ENCODE measurements around the gene ADCK1.

The ADCK1 gene

DNA sequence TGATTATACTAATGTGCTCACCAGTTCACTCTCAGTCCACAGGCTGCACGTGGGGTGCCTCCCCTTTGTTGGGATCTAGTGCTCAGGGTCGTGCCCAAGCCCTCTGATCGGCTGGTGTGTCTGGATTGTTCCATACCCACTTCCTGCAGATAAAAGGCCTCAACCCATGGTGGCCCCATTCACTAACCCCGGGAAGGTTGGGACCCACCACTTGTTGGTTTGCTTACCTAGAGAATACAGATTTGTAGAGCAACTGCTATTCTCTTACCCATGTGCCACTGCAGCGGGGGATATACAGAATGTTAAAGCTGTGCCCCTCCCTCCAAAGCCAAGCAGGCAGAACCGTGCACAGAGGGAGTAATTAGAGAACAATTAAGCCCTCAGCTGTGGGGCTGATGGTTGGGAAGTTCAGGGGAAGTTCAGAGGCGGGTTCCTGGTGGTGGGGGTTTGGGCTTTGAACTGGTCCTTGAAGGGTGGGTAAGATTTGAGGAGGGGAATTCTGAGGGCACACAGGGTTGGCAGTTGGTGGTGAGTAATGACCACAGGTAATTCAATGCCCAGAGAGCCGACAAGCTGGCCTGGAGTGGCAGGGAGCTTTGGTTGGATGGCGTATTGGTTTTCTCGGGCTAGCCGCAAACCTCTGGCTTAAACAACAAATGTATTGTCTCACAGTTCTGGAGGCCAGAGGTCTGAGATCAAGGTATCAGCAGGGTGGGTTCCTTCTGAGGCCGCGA is 68.8 kb downstream of the ADCK1 start:
- H3K4me3 ChIP-seq (ENCODE audit: low read length), result no peak overlapping the region

GRCh38 chr14:77869340-77869739 is 69.4 kb downstream of the ADCK1 start:
- no peaks in the 10 kb centered on the region for H3K9me3 ChIP-seq (replicated peaks; ENCODE audit: low read length)

More for the DNA sequence above, 68.8 kb downstream of the ADCK1 start:
- Histone ChIP-seq H3K4me1 (ENCODE audit: control insufficient read depth, insufficient read depth, low read length) (no peaks in the 10 kb centered on the region), H3K9ac (ENCODE audit: low read depth, low read length) (no peak overlapping the region), H3K36me3 (ENCODE audit: insufficient read depth, low read length) (no peaks in the 10 kb centered on the region), H3K4me2 (ENCODE audit: low read length) (no peak overlapping the region), H3K27me3 (ENCODE audit: control insufficient read depth, insufficient read depth, low read length) (no peaks in the 10 kb centered on the region), H3K9me3 (replicated peaks; ENCODE audit: low read length) (no peaks in the 10 kb centered on the region)

DNA sequence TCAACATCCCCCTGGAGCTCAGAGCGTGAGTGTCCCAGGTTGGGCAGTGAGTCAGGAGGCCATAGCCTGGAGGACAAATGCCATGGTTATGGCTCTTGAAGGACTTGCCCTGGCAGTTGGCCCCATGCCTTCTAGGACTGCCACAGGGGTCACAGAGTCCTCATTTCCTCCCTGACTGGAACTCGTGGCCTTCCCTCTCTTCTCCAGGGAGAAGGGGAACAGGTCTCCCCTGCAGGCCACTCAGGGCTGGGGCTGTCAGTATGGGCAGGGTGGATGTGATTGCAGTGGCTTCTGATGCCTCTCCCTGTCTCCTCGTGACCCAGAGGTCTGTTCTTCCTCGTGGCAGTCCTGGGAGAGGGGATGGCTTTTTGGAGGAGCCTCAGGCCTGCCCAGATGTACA is 70.7 kb downstream of the ADCK1 start:
- no peak overlapping the region for H3K4me2 ChIP-seq (ENCODE audit: low read length)
- no peaks in the 10 kb centered on the region for H3K27me3 ChIP-seq (ENCODE audit: control insufficient read depth, insufficient read depth, low read length)
- H3K36me3 ChIP-seq (ENCODE audit: insufficient read depth, low read length), result no peaks in the 10 kb centered on the region
- no peak overlapping the region for H3K9ac ChIP-seq (ENCODE audit: low read depth, low read length)
- H3K4me3 ChIP-seq (ENCODE audit: low read length), result no peak overlapping the region
- no peaks in the 10 kb centered on the region for H3K9me3 ChIP-seq (replicated peaks; ENCODE audit: low read length)
- no peaks in the 10 kb centered on the region for H3K4me1 ChIP-seq (ENCODE audit: control insufficient read depth, insufficient read depth, low read length)

More at GRCh38 chr14:77869340-77869739, 69.4 kb downstream of the ADCK1 start:
- no peak overlapping the region for H3K9ac ChIP-seq (ENCODE audit: low read depth, low read length)
- no peak overlapping the region for H3K4me2 ChIP-seq (ENCODE audit: low read length)
- no peaks in the 10 kb centered on the region for H3K4me1 ChIP-seq (ENCODE audit: control insufficient read depth, insufficient read depth, low read length)
- no peaks in the 10 kb centered on the region for H3K36me3 ChIP-seq (ENCODE audit: insufficient read depth, low read length)
- H3K27me3 ChIP-seq (ENCODE audit: control insufficient read depth, insufficient read depth, low read length), result no peaks in the 10 kb centered on the region
- H3K4me3 ChIP-seq (ENCODE audit: low read length), result no peak overlapping the region

- H3K27me3 ChIP-seq (ENCODE audit: control insufficient read depth, insufficient read depth, low read length), result no peaks in the 10 kb centered on the region
- no peaks in the 10 kb centered on the region for H3K4me1 ChIP-seq (ENCODE audit: control insufficient read depth, insufficient read depth, low read length)
- no peak overlapping the region for H3K4me3 ChIP-seq (ENCODE audit: low read length)
- H3K9ac ChIP-seq (ENCODE audit: low read depth, low read length), result no peak overlapping the region
- H3K4me2 ChIP-seq (ENCODE audit: low read length), result no peak overlapping the region
- H3K9me3 ChIP-seq (replicated peaks; ENCODE audit: low read length), result no peaks in the 10 kb centered on the region
- no peaks in the 10 kb centered on the region for H3K36me3 ChIP-seq (ENCODE audit: insufficient read depth, low read length)
Observed at GRCh38 chr14:77872152-77872551, 72.2 kb downstream of the ADCK1 start.

- H3K9ac ChIP-seq (ENCODE audit: low read depth, low read length), result no peak overlapping the region
- no peak overlapping the region for H3K4me2 ChIP-seq (ENCODE audit: low read length)
- no peaks in the 10 kb centered on the region for H3K9me3 ChIP-seq (replicated peaks; ENCODE audit: low read length)
- H3K4me1 ChIP-seq (ENCODE audit: control insufficient read depth, insufficient read depth, low read length), result no peaks in the 10 kb centered on the region
- H3K4me3 ChIP-seq (ENCODE audit: low read length), result no peak overlapping the region
- H3K27me3 ChIP-seq (ENCODE audit: control insufficient read depth, insufficient read depth, low read length), result no peaks in the 10 kb centered on the region
- H3K36me3 ChIP-seq (ENCODE audit: insufficient read depth, low read length), result no peaks in the 10 kb centered on the region
Observed at GRCh38 chr14:77872983-77873382, 73.1 kb downstream of the ADCK1 start.

GRCh38 chr14:77878783-77879182 is 78.9 kb downstream of the ADCK1 start:
- peaks cover 4% of the 10 kb centered on the region for H3K4me1 ChIP-seq (ENCODE audit: control insufficient read depth, insufficient read depth, low read length)
- no peak overlapping the region for H3K9ac ChIP-seq (ENCODE audit: low read depth, low read length)
- no peaks in the 10 kb centered on the region for H3K27me3 ChIP-seq (ENCODE audit: control insufficient read depth, insufficient read depth, low read length)
- H3K9me3 ChIP-seq (replicated peaks; ENCODE audit: low read length), result no peaks in the 10 kb centered on the region
- no peak overlapping the region for H3K4me3 ChIP-seq (ENCODE audit: low read length)
- no peaks in the 10 kb centered on the region for H3K36me3 ChIP-seq (ENCODE audit: insufficient read depth, low read length)
- no peak overlapping the region for H3K4me2 ChIP-seq (ENCODE audit: low read length)

GRCh38 chr14:77880056-77880455 is 80.1 kb downstream of the ADCK1 start:
- Histone ChIP-seq H3K36me3 (ENCODE audit: insufficient read depth, low read length) (no peaks in the 10 kb centered on the region), H3K4me2 (ENCODE audit: low read length) (no peak overlapping the region), H3K4me1 (ENCODE audit: control insufficient read depth, insufficient read depth, low read length) (peaks cover 4% of the 10 kb centered on the region), H3K9ac (ENCODE audit: low read depth, low read length) (no peak overlapping the region), H3K9me3 (replicated peaks; ENCODE audit: low read length) (no peaks in the 10 kb centered on the region), H3K4me3 (ENCODE audit: low read length) (no peak overlapping the region), H3K27me3 (ENCODE audit: control insufficient read depth, insufficient read depth, low read length) (no peaks in the 10 kb centered on the region)

- H3K27me3 ChIP-seq (ENCODE audit: control insufficient read depth, insufficient read depth, low read length), result no peaks in the 10 kb centered on the region
- no peaks in the 10 kb centered on the region for H3K9me3 ChIP-seq (replicated peaks; ENCODE audit: low read length)
- no peak overlapping the region for H3K4me3 ChIP-seq (ENCODE audit: low read length)
- H3K36me3 ChIP-seq (ENCODE audit: insufficient read depth, low read length), result no peaks in the 10 kb centered on the region
- H3K4me2 ChIP-seq (ENCODE audit: low read length), result no peak overlapping the region
- H3K9ac ChIP-seq (ENCODE audit: low read depth, low read length), result no peak overlapping the region
- peaks cover 4% of the 10 kb centered on the region for H3K4me1 ChIP-seq (ENCODE audit: control insufficient read depth, insufficient read depth, low read length)
Observed at GRCh38 chr14:77882098-77882497, 82.2 kb downstream of the ADCK1 start.

GRCh38 chr14:77882636-77883035 is 82.7 kb downstream of the ADCK1 start:
- H3K4me1 ChIP-seq (ENCODE audit: control insufficient read depth, insufficient read depth, low read length), result peaks cover 4% of the 10 kb centered on the region
- no peak overlapping the region for H3K4me3 ChIP-seq (ENCODE audit: low read length)
- no peak overlapping the region for H3K4me2 ChIP-seq (ENCODE audit: low read length)
- H3K27me3 ChIP-seq (ENCODE audit: control insufficient read depth, insufficient read depth, low read length), result no peaks in the 10 kb centered on the region
- H3K9me3 ChIP-seq (replicated peaks; ENCODE audit: low read length), result no peaks in the 10 kb centered on the region
- H3K36me3 ChIP-seq (ENCODE audit: insufficient read depth, low read length), result no peaks in the 10 kb centered on the region
- H3K9ac ChIP-seq (ENCODE audit: low read depth, low read length), result no peak overlapping the region

DNA sequence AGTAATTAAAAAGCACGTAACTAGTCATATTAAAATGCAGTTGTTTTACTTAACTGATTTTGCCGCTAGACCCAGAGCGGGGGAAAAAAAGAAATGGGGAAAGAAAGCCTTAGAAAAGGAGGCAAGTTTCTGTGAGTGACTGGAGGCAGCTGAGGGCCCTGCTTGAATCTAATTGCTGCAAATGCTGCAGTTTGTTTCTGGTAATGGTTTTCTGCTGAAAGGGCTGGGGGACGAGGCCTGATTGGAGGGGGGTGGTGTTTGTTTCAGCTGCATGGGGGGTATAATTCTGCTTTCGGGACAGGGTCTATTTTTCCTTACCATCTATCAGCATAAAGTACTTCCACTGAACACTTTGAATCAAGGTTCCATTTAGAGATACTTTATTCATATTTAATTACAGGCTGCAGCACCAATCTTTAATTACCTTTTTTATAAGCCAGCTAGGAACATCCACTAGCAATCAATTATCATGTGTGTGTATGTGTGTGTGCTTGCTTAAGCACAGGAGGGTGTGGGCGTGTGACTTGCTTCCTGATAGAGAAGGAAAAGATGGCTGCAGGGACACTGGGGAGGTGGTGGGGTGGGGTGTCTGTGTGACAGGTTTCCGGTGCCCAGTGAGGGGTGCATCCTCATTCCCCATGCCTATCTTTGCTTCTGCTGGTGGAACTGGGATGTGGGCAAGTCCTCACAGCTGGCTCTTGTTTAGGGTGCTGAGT is 83.4 kb downstream of the ADCK1 start:
- Histone ChIP-seq H3K27me3 (ENCODE audit: control insufficient read depth, insufficient read depth, low read length) (no peaks in the 10 kb centered on the region), H3K4me3 (ENCODE audit: low read length) (no peak overlapping the region), H3K4me1 (ENCODE audit: control insufficient read depth, insufficient read depth, low read length) (peaks cover 4% of the 10 kb centered on the region), H3K9ac (ENCODE audit: low read depth, low read length) (no peak overlapping the region), H3K36me3 (ENCODE audit: insufficient read depth, low read length) (no peaks in the 10 kb centered on the region), H3K4me2 (ENCODE audit: low read length) (no peak overlapping the region), H3K9me3 (replicated peaks; ENCODE audit: low read length) (no peaks in the 10 kb centered on the region)

DNA sequence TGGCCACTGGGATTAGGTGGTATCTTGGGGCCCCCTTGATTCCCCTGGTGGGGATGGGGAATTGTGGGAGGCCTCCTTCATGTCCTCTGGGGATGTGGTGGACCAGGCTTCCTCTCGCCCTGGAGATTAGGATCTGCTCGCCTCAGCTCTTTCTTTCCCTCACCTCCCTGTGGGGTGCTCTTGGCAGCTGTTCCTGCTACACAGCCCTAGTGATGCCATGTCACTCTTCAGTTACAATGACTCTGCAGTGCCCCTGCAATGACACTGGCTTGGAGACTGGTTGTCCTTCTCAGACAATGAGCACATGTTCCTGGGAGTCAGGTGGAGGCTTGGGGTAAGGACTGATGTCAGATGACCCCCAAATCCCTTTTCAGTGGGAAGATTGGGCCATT is 83.9 kb downstream of the ADCK1 start:
- no peaks in the 10 kb centered on the region for H3K9me3 ChIP-seq (replicated peaks; ENCODE audit: low read length)
- no peaks in the 10 kb centered on the region for H3K36me3 ChIP-seq (ENCODE audit: insufficient read depth, low read length)
- H3K27me3 ChIP-seq (ENCODE audit: control insufficient read depth, insufficient read depth, low read length), result no peaks in the 10 kb centered on the region
- H3K4me3 ChIP-seq (ENCODE audit: low read length), result no peak overlapping the region
- no peak overlapping the region for H3K9ac ChIP-seq (ENCODE audit: low read depth, low read length)
- H3K4me2 ChIP-seq (ENCODE audit: low read length), result no peak overlapping the region
- peaks cover 4% of the 10 kb centered on the region for H3K4me1 ChIP-seq (ENCODE audit: control insufficient read depth, insufficient read depth, low read length)

DNA sequence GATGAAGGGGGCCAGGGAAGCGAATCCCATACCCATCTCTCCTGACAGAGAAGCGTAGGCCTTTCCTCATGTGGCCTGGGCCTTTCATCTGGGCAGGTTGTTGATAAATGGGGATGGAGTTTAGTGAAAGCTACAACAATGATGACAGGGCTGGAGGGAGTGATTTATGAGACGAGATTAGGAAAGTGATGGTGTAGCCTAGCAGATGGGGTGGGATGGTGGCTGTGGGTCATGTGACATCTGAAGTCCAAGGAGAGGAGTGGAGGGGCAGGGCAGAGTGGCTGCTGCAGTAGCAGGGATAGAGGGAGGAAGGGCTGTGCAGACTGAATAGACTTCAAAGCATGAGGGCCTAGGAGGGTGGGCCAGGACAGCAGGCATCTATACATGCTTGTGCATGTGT is 85.5 kb downstream of the ADCK1 start:
- Histone ChIP-seq H3K36me3 (ENCODE audit: insufficient read depth, low read length) (no peaks in the 10 kb centered on the region), H3K9me3 (replicated peaks; ENCODE audit: low read length) (no peaks in the 10 kb centered on the region)

More for the DNA sequence above, 85.5 kb downstream of the ADCK1 start:
- Histone ChIP-seq H3K4me1 (ENCODE audit: control insufficient read depth, insufficient read depth, low read length) (peaks cover 12% of the 10 kb centered on the region), H3K27me3 (ENCODE audit: control insufficient read depth, insufficient read depth, low read length) (no peaks in the 10 kb centered on the region), H3K9ac (ENCODE audit: low read depth, low read length) (no peak overlapping the region), H3K4me3 (ENCODE audit: low read length) (no peak overlapping the region), H3K4me2 (ENCODE audit: low read length) (no peak overlapping the region)

All from skeletal muscle satellite cell (primary cell).